ENCODE results near the gene CEP170. TPM values are rescaled to one million over a fixed set of nuclear protein-coding genes. Genes with fewer than 3 reads are reported as not detected.

The CEP170 gene
- polyA plus RNA-seq (2013, experiment 1 of 4) = 72.0 TPM
- 87.2 TPM for polyA plus RNA-seq (2013, experiment 2 of 4)
- polyA plus RNA-seq (2013, experiment 3 of 4) = 63.3 TPM
- 71.1 TPM for polyA plus RNA-seq (2013, experiment 4 of 4)

GRCh38 chr1:243254927-243255790, at the start of gene CEP170:
CEP170 (minus strand) TSS chr1:243255281; CDS start chr1:243225280, 30,001 bp downstream.
- H3K27me3 ChIP-seq (ENCODE audit: control insufficient read depth, insufficient read depth, low read length, poor library complexity, severe bottlenecking) = no peaks in the 10 kb centered on the region
- H3K4me1 ChIP-seq (ENCODE audit: control insufficient read depth, insufficient read depth, low read length) = peaks cover 2% of the 10 kb centered on the region
- H3K9me3 ChIP-seq (ENCODE audit: control insufficient read depth, low read length) = no peaks in the 10 kb centered on the region
- H3K4me3 ChIP-seq (ENCODE audit: insufficient read depth, low read depth, low read length) = peak within 1 kb of the TSS; percentile 79
- H3K27ac ChIP-seq (ENCODE audit: insufficient read depth, low read depth, low read length, poor library complexity, severe bottlenecking) = peak within 1 kb of the TSS; percentile 94
- H3K36me3 ChIP-seq (ENCODE audit: control insufficient read depth, insufficient read depth, low read length) = no peaks in the 10 kb centered on the region
- WGBS, 2 experiments = 0% methylated on average over 74 of the region's 74 CpGs

GRCh38 chr1:243301059-243301458, 46.0 kb upstream of the CEP170 start:
- 96 to 97% methylated on average over 1 to 2 of the region's 2 CpGs for WGBS, 2 experiments
- Histone ChIP-seq H3K36me3 (ENCODE audit: control insufficient read depth, insufficient read depth, low read length) (no peaks in the 10 kb centered on the region), H3K9me3 (ENCODE audit: control insufficient read depth, low read length) (no peaks in the 10 kb centered on the region), H3K27me3 (ENCODE audit: control insufficient read depth, insufficient read depth, low read length, poor library complexity, severe bottlenecking) (no peaks in the 10 kb centered on the region), H3K4me3 (ENCODE audit: insufficient read depth, low read depth, low read length) (no peak overlapping the region), H3K27ac (ENCODE audit: insufficient read depth, low read depth, low read length, poor library complexity, severe bottlenecking) (no peak overlapping the region), H3K4me1 (ENCODE audit: control insufficient read depth, insufficient read depth, low read length) (no peaks in the 10 kb centered on the region)

- Histone ChIP-seq H3K36me3 (ENCODE audit: control insufficient read depth, insufficient read depth, low read length) (no peaks in the 10 kb centered on the region), H3K4me3 (ENCODE audit: insufficient read depth, low read depth, low read length) (no peak overlapping the region), H3K4me1 (ENCODE audit: control insufficient read depth, insufficient read depth, low read length) (no peaks in the 10 kb centered on the region), H3K9me3 (ENCODE audit: control insufficient read depth, low read length) (no peaks in the 10 kb centered on the region), H3K27ac (ENCODE audit: insufficient read depth, low read depth, low read length, poor library complexity, severe bottlenecking) (no peak overlapping the region), H3K27me3 (ENCODE audit: control insufficient read depth, insufficient read depth, low read length, poor library complexity, severe bottlenecking) (no peaks in the 10 kb centered on the region)
- 91 to 93% methylated on average over 1 of the region's 1 CpG for WGBS, 2 experiments
These were observed 44.0 kb upstream of the CEP170 start for GRCh38 chr1:243299069-243299468.

GRCh38 chr1:243294723-243295121, 39.6 kb upstream of the CEP170 start:
- 100% methylated on average over 1 of the region's 3 CpGs; no CpG with 5 or more reads in 1 of the 2 experiments for WGBS, 2 experiments
- no peaks in the 10 kb centered on the region for H3K9me3 ChIP-seq (ENCODE audit: control insufficient read depth, low read length)
- H3K4me1 ChIP-seq (ENCODE audit: control insufficient read depth, insufficient read depth, low read length) = no peaks in the 10 kb centered on the region
- H3K27ac ChIP-seq (ENCODE audit: insufficient read depth, low read depth, low read length, poor library complexity, severe bottlenecking) = no peak overlapping the region
- no peaks in the 10 kb centered on the region for H3K27me3 ChIP-seq (ENCODE audit: control insufficient read depth, insufficient read depth, low read length, poor library complexity, severe bottlenecking)
- no peaks in the 10 kb centered on the region for H3K36me3 ChIP-seq (ENCODE audit: control insufficient read depth, insufficient read depth, low read length)
- no peak overlapping the region for H3K4me3 ChIP-seq (ENCODE audit: insufficient read depth, low read depth, low read length)

DNA sequence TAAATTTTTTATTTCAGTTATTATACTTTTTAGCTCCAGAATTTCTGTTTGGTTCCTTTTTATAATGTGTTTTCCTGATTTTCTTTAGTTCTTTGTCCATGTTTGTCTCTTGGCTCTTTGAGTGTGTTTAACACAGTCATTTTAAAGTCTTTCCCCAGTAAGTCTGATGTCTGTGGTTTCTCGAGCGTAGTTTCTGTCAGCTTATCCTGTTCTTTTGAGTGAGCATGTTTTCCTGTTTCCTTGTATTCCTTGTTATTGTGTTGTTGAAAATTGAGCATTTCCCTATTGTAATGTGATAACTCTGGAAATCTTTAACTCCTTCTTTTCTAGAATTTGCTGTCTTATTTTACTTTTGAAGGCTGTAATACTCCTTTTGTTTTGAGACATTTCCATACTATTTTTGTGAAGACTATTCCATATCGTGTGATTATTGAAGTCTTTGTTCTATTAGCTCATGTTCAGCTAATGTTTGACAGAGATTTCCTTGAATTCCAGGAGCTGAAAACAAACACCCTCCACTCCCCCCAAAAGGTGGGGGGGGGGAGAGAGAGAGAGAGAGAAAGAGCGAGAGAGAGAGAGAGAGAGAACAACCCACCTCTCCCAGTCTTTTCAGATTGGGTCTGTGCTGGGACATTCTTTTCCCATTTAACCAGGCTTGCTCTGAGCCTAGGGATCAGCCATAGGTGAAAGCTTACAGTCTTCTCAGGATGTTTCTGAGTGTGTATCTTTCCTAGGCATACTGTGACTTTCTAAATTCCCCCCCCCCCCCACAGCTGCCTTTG, 39.1 kb upstream of the CEP170 start:
- Histone ChIP-seq H3K27me3 (ENCODE audit: control insufficient read depth, insufficient read depth, low read length, poor library complexity, severe bottlenecking) (no peaks in the 10 kb centered on the region), H3K4me1 (ENCODE audit: control insufficient read depth, insufficient read depth, low read length) (no peaks in the 10 kb centered on the region), H3K9me3 (ENCODE audit: control insufficient read depth, low read length) (no peaks in the 10 kb centered on the region), H3K27ac (ENCODE audit: insufficient read depth, low read depth, low read length, poor library complexity, severe bottlenecking) (no peak overlapping the region), H3K36me3 (ENCODE audit: control insufficient read depth, insufficient read depth, low read length) (no peaks in the 10 kb centered on the region), H3K4me3 (ENCODE audit: insufficient read depth, low read depth, low read length) (no peak overlapping the region)
- WGBS, 2 experiments = 71 to 93% methylated on average over 2 to 3 of the region's 4 CpGs

GRCh38 chr1:243292117-243292516, 37.0 kb upstream of the CEP170 start:
- H3K9me3 ChIP-seq (ENCODE audit: control insufficient read depth, low read length) = no peaks in the 10 kb centered on the region
- no peaks in the 10 kb centered on the region for H3K36me3 ChIP-seq (ENCODE audit: control insufficient read depth, insufficient read depth, low read length)
- no peak overlapping the region for H3K4me3 ChIP-seq (ENCODE audit: insufficient read depth, low read depth, low read length)
- no peaks in the 10 kb centered on the region for H3K4me1 ChIP-seq (ENCODE audit: control insufficient read depth, insufficient read depth, low read length)
- no peaks in the 10 kb centered on the region for H3K27me3 ChIP-seq (ENCODE audit: control insufficient read depth, insufficient read depth, low read length, poor library complexity, severe bottlenecking)
- no peak overlapping the region for H3K27ac ChIP-seq (ENCODE audit: insufficient read depth, low read depth, low read length, poor library complexity, severe bottlenecking)
- 72 to 80% methylated on average over 5 of the region's 5 CpGs for WGBS, 2 experiments

GRCh38 chr1:243291292-243291691, 36.2 kb upstream of the CEP170 start:
- no peaks in the 10 kb centered on the region for H3K27me3 ChIP-seq (ENCODE audit: control insufficient read depth, insufficient read depth, low read length, poor library complexity, severe bottlenecking)
- 88 to 100% methylated on average over 1 of the region's 1 CpG for WGBS, 2 experiments
- no peak overlapping the region for H3K4me3 ChIP-seq (ENCODE audit: insufficient read depth, low read depth, low read length)
- no peak overlapping the region for H3K27ac ChIP-seq (ENCODE audit: insufficient read depth, low read depth, low read length, poor library complexity, severe bottlenecking)
- H3K9me3 ChIP-seq (ENCODE audit: control insufficient read depth, low read length) = no peaks in the 10 kb centered on the region
- no peaks in the 10 kb centered on the region for H3K4me1 ChIP-seq (ENCODE audit: control insufficient read depth, insufficient read depth, low read length)
- H3K36me3 ChIP-seq (ENCODE audit: control insufficient read depth, insufficient read depth, low read length) = no peaks in the 10 kb centered on the region

- Histone ChIP-seq H3K27me3 (ENCODE audit: control insufficient read depth, insufficient read depth, low read length, poor library complexity, severe bottlenecking) (no peaks in the 10 kb centered on the region), H3K4me3 (ENCODE audit: insufficient read depth, low read depth, low read length) (no peak overlapping the region), H3K36me3 (ENCODE audit: control insufficient read depth, insufficient read depth, low read length) (no peaks in the 10 kb centered on the region), H3K4me1 (ENCODE audit: control insufficient read depth, insufficient read depth, low read length) (no peaks in the 10 kb centered on the region), H3K27ac (ENCODE audit: insufficient read depth, low read depth, low read length, poor library complexity, severe bottlenecking) (no peak overlapping the region), H3K9me3 (ENCODE audit: control insufficient read depth, low read length) (no peaks in the 10 kb centered on the region)
- WGBS, 2 experiments = 94 to 96% methylated on average over 6 of the region's 6 CpGs
These were observed 33.0 kb upstream of the CEP170 start for GRCh38 chr1:243288062-243288461.

DNA sequence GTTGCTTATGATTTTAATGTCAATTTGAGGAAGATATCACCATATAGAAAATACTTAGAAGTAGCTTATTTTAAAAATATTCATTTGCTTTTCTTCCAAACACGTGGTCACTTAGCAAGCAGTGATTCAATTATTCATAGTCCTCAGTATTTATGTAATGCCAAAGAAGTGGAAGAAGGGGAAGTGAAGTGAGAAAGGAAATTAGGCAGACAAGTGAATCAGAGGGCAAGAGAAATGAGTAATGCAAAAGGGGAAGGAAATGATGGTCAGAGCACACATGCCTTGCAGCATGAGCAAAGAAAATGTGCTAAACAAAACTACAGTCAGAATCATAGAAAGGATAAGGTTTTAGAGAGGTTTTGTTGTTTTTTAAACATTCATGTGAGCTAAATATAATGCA, 32.6 kb upstream of the CEP170 start:
- H3K27me3 ChIP-seq (ENCODE audit: control insufficient read depth, insufficient read depth, low read length, poor library complexity, severe bottlenecking) = no peaks in the 10 kb centered on the region
- H3K4me3 ChIP-seq (ENCODE audit: insufficient read depth, low read depth, low read length) = no peak overlapping the region
- H3K4me1 ChIP-seq (ENCODE audit: control insufficient read depth, insufficient read depth, low read length) = no peaks in the 10 kb centered on the region
- no peak overlapping the region for H3K27ac ChIP-seq (ENCODE audit: insufficient read depth, low read depth, low read length, poor library complexity, severe bottlenecking)
- H3K9me3 ChIP-seq (ENCODE audit: control insufficient read depth, low read length) = no peaks in the 10 kb centered on the region
- WGBS, 2 experiments = 57% methylated on average over 1 of the region's 1 CpG; no CpG with 5 or more reads in 1 of the 2 experiments
- H3K36me3 ChIP-seq (ENCODE audit: control insufficient read depth, insufficient read depth, low read length) = no peaks in the 10 kb centered on the region

GRCh38 chr1:243287123-243287460, 32.0 kb upstream of the CEP170 start:
- Histone ChIP-seq H3K27me3 (ENCODE audit: control insufficient read depth, insufficient read depth, low read length, poor library complexity, severe bottlenecking) (no peaks in the 10 kb centered on the region), H3K36me3 (ENCODE audit: control insufficient read depth, insufficient read depth, low read length) (no peaks in the 10 kb centered on the region), H3K4me1 (ENCODE audit: control insufficient read depth, insufficient read depth, low read length) (no peaks in the 10 kb centered on the region), H3K27ac (ENCODE audit: insufficient read depth, low read depth, low read length, poor library complexity, severe bottlenecking) (no peak overlapping the region), H3K9me3 (ENCODE audit: control insufficient read depth, low read length) (no peaks in the 10 kb centered on the region), H3K4me3 (ENCODE audit: insufficient read depth, low read depth, low read length) (no peak overlapping the region)
- WGBS, 2 experiments = 80 to 83% methylated on average over 2 of the region's 2 CpGs

All from ectodermal cell (in vitro differentiated cells).